T-helper 2 cell treated with Interferon-gamma antibody and Interleukin-4, amounts not matched to agents 100 ng/mL and 5 ng/mL, for 36 hours (primary cell): ENCODE results near the gene SERPINB12. TPM values are rescaled to one million over a fixed set of nuclear protein-coding genes. Genes with fewer than 3 reads are reported as not detected.

Experiments used
- intact Hi-C: fragments of 100-400 bp; cut with micrococcal nuclease; formaldehyde crosslinking; loops from one replicate; pipeline ENCODE4 v1.15.1; 2023
- total RNA-seq: library from RNA; stranded (reverse); gene quantifications from 2 replicates; pipeline ENCODE4 v1.2.3, GENCODE V29; 2022

Gene SERPINB12
- not detected in 2 replicates for total RNA-seq

DNA sequence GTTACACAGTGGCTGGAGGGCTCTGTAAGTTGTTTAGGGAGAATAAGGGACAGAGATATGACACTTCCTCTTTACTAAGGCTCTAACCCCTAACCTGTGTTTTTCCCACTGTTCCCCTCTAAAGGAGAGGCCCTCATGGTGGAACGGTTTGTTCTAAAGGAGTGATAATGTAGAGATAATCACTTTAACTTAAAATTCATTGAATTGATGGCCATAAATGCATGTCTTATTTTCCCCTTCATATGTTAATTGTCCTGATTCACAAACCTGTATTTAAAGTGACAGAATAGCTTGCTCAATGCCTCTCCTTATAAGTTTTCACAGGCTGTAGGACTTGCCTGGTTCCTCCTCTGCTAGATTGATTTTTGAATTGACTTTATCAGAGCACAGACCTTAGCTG, at the start of gene SERPINB12:
SERPINB12 (plus strand) TSS at position 301 of the 400 bp plus-strand sequence. CDS start 13,791 bp downstream, outside the sequence.
- intact Hi-C loops, result no loop called here

- intact Hi-C loops, result no loop called here
Measured at GRCh38 chr18:63492851-63493250, 49.3 kb upstream of the SERPINB12 start.

GRCh38 chr18:63495675-63496074, 46.5 kb upstream of the SERPINB12 start:
- intact Hi-C loops, result no loop called here

GRCh38 chr18:63505566-63506335, 36.4 kb upstream of the SERPINB12 start:
- intact Hi-C loops, result no loop called here

DNA sequence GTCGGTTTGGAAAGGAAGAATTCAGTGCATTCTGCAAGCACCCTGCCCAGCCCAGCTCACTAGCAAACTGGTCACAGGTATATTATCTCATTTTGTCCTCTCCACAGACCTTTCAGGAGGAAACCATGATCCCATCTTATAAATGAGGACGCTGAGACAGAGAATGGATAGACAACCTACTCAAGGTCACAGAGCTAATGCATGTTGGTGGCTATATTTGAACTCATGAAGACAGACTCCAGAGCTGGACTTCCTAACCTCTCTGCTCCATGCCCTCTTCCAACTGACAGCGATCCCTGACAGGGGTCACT, 35.9 kb upstream of the SERPINB12 start:
- intact Hi-C loops, result no loop called here

- intact Hi-C loops, result no loop called here
Measured at GRCh38 chr18:63508596-63508995, 33.6 kb upstream of the SERPINB12 start.

- intact Hi-C loops, result no loop called here
Measured at GRCh38 chr18:63511285-63511684, 30.9 kb upstream of the SERPINB12 start.

DNA sequence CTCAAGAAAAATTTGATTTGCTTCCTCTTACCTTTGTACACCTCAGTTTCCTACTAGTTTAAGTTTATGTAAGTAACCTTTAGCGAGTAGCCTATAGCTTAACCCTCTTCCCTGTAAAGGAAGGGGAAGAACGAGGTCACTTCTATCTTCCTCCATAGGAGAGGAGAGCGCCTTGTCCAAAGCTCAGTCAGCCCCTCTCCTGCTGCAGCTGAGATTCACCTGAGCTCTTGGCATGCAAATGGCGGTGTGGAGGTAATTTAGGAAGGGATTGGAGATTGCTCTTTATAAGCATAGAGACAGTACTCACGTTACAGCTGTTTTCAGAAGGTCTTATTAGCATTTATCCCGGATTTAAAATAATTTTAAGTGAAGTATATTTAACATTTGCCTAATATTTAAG, 27.8 kb upstream of the SERPINB12 start:
- intact Hi-C loops, result no loop called here

- intact Hi-C loops, result no loop called here
Measured at GRCh38 chr18:63514888-63515678, 27.1 kb upstream of the SERPINB12 start.

DNA sequence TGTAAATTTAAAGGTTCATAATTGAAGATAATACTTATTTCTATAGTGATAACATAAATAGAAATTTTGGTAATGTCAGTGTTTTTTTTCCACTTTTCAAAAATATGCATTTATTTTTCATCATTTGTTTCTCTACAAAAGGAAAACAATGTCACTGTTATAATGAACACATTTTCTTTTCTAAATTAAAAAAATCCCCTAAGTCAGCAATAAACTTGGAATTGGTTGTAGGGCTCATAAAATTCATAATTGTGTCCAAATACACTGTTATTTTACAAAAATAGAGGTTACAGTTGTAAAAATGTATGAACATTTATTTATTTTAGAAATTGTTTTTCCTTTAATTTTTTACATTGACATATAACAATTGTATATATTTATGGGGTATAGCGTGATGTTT, 26.4 kb upstream of the SERPINB12 start:
- intact Hi-C loops, result no loop called here

- intact Hi-C loops, result loop anchor here (1.0 to 2.0 kb wide), 4 partner anchors 60 to 461 kb away; no protein-coding TSS in a partner anchor
Measured at GRCh38 chr18:63518178-63519012, 23.8 kb upstream of the SERPINB12 start.

- intact Hi-C loops, result no loop called here
Measured at GRCh38 chr18:63520053-63520685, 22.0 kb upstream of the SERPINB12 start.

GRCh38 chr18:63523660-63524059, 18.5 kb upstream of the SERPINB12 start:
- intact Hi-C loops, result no loop called here

DNA sequence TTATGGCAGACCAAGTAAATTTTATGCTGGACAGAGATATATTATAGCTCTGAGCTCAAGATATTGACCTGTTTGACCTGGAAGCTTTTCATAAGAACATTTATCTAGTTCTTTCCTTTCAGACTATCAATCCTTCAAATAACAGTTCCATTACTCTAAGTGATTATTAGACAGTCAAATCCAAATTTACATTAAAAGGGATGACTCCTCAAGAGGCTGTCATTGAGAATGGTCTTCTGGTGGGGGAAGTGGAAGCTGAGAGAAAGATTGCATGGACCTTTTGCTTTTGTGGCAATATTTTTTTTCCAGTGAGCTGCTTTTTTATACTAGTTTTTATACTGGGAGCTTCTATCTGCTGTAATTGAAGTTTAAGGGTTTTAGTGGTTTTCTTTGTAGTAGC, 14.9 kb upstream of the SERPINB12 start:
- intact Hi-C loops, result no loop called here

GRCh38 chr18:63528863-63529492, 13.2 kb upstream of the SERPINB12 start:
- intact Hi-C loops, result no loop called here

GRCh38 chr18:63532471-63532870, 9.7 kb upstream of the SERPINB12 start:
- intact Hi-C loops, result no loop called here

DNA sequence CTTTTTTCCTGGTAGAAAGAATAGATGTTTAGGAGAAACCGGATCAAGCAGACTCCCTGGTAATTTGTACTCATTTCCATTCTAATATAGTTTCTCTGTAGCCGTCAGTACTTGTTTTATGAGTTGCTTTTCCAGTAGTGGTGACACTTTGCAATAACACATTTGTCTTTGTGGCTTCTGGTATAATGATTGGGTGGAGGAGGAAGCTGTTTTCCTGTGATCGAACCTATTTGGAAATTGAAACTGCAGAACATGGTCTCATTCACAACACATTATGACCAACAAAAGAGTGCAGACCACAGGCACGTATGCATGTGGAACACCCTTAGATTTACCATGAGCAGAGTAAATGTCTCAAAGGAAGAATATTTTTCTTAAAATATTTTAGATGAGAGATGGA, 7.6 kb upstream of the SERPINB12 start:
- intact Hi-C loops, result no loop called here

DNA sequence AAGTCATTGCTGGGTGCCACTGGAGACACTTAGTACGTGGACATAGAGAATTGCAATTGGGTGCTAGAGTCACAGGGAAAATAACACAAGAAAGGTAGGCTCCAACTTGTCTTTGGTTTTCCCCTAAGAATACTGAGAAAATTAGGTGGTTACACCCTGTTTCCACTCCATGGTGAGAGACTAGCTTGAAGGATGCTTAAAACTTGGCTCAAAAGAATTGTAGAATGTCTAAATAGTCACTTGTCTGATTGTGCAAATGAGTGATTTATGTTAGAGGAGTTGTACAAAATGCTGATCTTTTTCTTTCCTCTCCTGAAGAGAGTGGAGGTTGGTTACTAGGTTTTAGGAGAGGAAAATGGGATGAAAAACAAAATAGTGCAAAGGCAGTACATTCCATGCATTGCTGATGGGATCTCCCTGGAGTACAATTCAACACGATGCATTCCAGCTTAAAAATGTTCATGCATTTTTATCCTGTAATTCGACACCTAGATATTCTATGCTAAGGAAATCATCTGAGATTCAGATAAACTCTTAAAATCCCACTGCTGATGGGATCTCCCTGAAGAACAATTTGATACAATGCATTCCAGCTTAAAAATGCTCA, 2.2 kb upstream of the SERPINB12 start:
- intact Hi-C loops, result no loop called here

DNA sequence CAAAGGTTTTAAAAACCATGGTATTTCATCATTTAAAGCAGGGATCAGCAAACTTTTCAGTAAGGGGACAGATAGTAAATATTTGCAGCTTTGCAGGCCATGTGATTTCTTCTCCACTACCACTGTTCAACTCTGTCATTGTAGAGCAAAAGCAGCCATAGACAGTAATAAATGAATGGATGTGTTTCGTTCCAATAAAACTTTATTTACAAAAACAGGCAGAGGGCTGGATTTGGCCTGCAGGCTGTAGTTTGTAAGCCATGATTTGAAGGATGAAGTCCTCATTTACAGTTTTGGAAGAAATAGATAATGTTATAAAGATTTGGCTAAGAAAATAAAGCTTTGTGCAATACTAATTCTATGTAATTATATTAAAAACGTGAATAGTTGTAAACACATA, 1.8 kb downstream of the SERPINB12 start:
- intact Hi-C loops, result no loop called here

DNA sequence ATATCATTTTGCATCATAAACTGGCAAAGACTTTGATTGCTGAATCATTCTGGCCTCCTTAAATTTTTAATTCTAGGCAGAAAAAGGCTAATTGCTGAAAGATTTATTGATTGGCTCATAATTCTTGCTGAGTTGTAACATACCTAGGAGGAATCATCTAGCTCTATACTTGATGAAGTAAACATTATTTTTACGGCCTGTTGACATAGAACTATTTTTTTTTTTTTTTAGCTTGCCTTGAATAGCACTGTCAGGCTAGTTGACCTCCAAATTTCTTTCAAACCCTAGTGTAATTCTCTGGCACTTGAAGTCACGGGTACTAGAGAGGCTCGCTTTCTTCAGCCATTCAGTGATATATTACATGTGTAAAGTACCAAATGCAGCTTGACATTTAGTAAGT, 2.8 kb downstream of the SERPINB12 start:
- intact Hi-C loops, result no loop called here
